ENCODE data around the gene LRRTM3.

The LRRTM3 gene

DNA sequence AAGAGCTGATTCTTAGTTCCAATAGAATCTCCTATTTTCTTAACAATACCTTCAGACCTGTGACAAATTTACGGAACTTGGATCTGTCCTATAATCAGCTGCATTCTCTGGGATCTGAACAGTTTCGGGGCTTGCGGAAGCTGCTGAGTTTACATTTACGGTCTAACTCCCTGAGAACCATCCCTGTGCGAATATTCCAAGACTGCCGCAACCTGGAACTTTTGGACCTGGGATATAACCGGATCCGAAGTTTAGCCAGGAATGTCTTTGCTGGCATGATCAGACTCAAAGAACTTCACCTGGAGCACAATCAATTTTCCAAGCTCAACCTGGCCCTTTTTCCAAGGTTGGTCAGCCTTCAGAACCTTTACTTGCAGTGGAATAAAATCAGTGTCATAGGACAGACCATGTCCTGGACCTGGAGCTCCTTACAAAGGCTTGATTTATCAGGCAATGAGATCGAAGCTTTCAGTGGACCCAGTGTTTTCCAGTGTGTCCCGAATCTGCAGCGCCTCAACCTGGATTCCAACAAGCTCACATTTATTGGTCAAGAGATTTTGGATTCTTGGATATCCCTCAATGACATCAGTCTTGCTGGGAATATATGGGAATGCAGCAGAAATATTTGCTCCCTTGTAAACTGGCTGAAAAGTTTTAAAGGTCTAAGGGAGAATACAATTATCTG, 1.6 kb downstream of the LRRTM3 start:
- no peaks in the 10 kb centered on the region for H3K27me3 ChIP-seq (ENCODE audit: insufficient read depth, low read depth)
- H3K27ac ChIP-seq: no peak overlapping the region
- no peaks in the 10 kb centered on the region for H3K79me2 ChIP-seq (ENCODE audit: insufficient read depth, low read depth)
- H3K36me3 ChIP-seq (ENCODE audit: insufficient read depth): no peaks in the 10 kb centered on the region
- no peaks in the 10 kb centered on the region for H3K4me1 ChIP-seq (ENCODE audit: low read depth, poor library complexity, severe bottlenecking)
- no peak overlapping the region for H3K4me3 ChIP-seq (IDR thresholded peaks at IDR 0.05; ENCODE audit: insufficient read depth, low read depth, low read length)
- no peak for TF ChIP-seq CTCF (conservative IDR thresholded peaks at IDR 0.05; ENCODE audit: low read depth, low read length)
- H2AFZ ChIP-seq (ENCODE audit: low read depth): no peak overlapping the region
- no peak overlapping the region for H3K4me2 ChIP-seq
- H3K9ac ChIP-seq: no peak overlapping the region
- H4K20me1 ChIP-seq (ENCODE audit: insufficient read depth): no peaks in the 10 kb centered on the region

GRCh38 chr10:66927971-66928770, 2.3 kb downstream of the LRRTM3 start:
- Histone ChIP-seq H3K4me3 (IDR thresholded peaks at IDR 0.05; ENCODE audit: insufficient read depth, low read depth, low read length) (no peak overlapping the region), H3K4me1 (ENCODE audit: low read depth, poor library complexity, severe bottlenecking) (no peaks in the 10 kb centered on the region), H3K9ac (no peak overlapping the region)

GRCh38 chr10:66928776-66929175, 2.9 kb downstream of the LRRTM3 start:
- no peak for TF ChIP-seq CTCF (conservative IDR thresholded peaks at IDR 0.05; ENCODE audit: low read depth, low read length)
- Histone ChIP-seq H3K4me3 (IDR thresholded peaks at IDR 0.05; ENCODE audit: insufficient read depth, low read depth, low read length) (no peak overlapping the region), H3K27me3 (ENCODE audit: insufficient read depth, low read depth) (no peaks in the 10 kb centered on the region)

More at GRCh38 chr10:66927971-66928770, 2.3 kb downstream of the LRRTM3 start:
- H3K27me3 ChIP-seq (ENCODE audit: insufficient read depth, low read depth): no peaks in the 10 kb centered on the region
- no peak for TF ChIP-seq CTCF (conservative IDR thresholded peaks at IDR 0.05; ENCODE audit: low read depth, low read length)
- no peak overlapping the region for H3K4me2 ChIP-seq
- no peaks in the 10 kb centered on the region for H3K36me3 ChIP-seq (ENCODE audit: insufficient read depth)
- no peak overlapping the region for H2AFZ ChIP-seq (ENCODE audit: low read depth)
- H4K20me1 ChIP-seq (ENCODE audit: insufficient read depth): no peaks in the 10 kb centered on the region
- H3K27ac ChIP-seq: no peak overlapping the region
- H3K79me2 ChIP-seq (ENCODE audit: insufficient read depth, low read depth): no peaks in the 10 kb centered on the region

GRCh38 chr10:66929375-66929774, 3.5 kb downstream of the LRRTM3 start:
- H4K20me1 ChIP-seq (ENCODE audit: insufficient read depth): no peaks in the 10 kb centered on the region
- no peak for TF ChIP-seq CTCF (conservative IDR thresholded peaks at IDR 0.05; ENCODE audit: low read depth, low read length)

More at GRCh38 chr10:66928776-66929175, 2.9 kb downstream of the LRRTM3 start:
- H2AFZ ChIP-seq (ENCODE audit: low read depth): no peak overlapping the region
- H3K4me2 ChIP-seq: no peak overlapping the region
- no peak overlapping the region for H3K27ac ChIP-seq
- H4K20me1 ChIP-seq (ENCODE audit: insufficient read depth): no peaks in the 10 kb centered on the region
- H3K36me3 ChIP-seq (ENCODE audit: insufficient read depth): no peaks in the 10 kb centered on the region
- H3K9ac ChIP-seq: no peak overlapping the region
- no peaks in the 10 kb centered on the region for H3K4me1 ChIP-seq (ENCODE audit: low read depth, poor library complexity, severe bottlenecking)
- no peaks in the 10 kb centered on the region for H3K79me2 ChIP-seq (ENCODE audit: insufficient read depth, low read depth)

More at GRCh38 chr10:66929375-66929774, 3.5 kb downstream of the LRRTM3 start:
- no peak overlapping the region for H3K9ac ChIP-seq
- no peaks in the 10 kb centered on the region for H3K36me3 ChIP-seq (ENCODE audit: insufficient read depth)
- no peaks in the 10 kb centered on the region for H3K4me1 ChIP-seq (ENCODE audit: low read depth, poor library complexity, severe bottlenecking)
- no peaks in the 10 kb centered on the region for H3K79me2 ChIP-seq (ENCODE audit: insufficient read depth, low read depth)
- no peaks in the 10 kb centered on the region for H3K27me3 ChIP-seq (ENCODE audit: insufficient read depth, low read depth)
- H3K4me2 ChIP-seq: no peak overlapping the region
- no peak overlapping the region for H2AFZ ChIP-seq (ENCODE audit: low read depth)
- H3K4me3 ChIP-seq (IDR thresholded peaks at IDR 0.05; ENCODE audit: insufficient read depth, low read depth, low read length): no peak overlapping the region
- no peak overlapping the region for H3K27ac ChIP-seq

Data from KMS-11 (cell line).